Adrenal gland (tissue), 12 donors: ENCODE results near the gene MAML2. TPM values are rescaled to one million over a fixed set of nuclear protein-coding genes. Genes with fewer than 3 reads are reported as not detected.

Experiments used
- DNase-seq, 7 donors: peaks; one replicate each; pipeline ENCODE4 v3.0.0-alpha.2; 2019 to 2020
- H3K27ac ChIP-seq, 5 donors: fragments of 200-600 bp; sonication (generic) in 4 of 5; 1 replicate in 3 of 5; 2 replicates in 2 of 5; pipeline versions ENCODE4 v1.5.1 to v1.8.0; 2016 to 2020; ENCODE audit warnings: mild to moderate bottlenecking in 1 of 5
- H3K27me3 ChIP-seq: fragments of 200-600 bp; 2 replicates; pipeline ENCODE4 v1.8.0; 2021
- H3K36me3 ChIP-seq, 2 donors: fragments of 200-600 bp; replicated peaks in 1 of 2; 1 replicate in 1 of 2; 2 replicates in 1 of 2; pipeline versions ENCODE4 v1.5.1 to v1.8.0; 2018 to 2022
- H3K4me1 ChIP-seq, 2 donors: fragments of 200-600 bp; replicated peaks in 1 of 2; 1 replicate in 1 of 2; 2 replicates in 1 of 2; pipeline versions ENCODE4 v1.5.1 to v1.8.0; 2018 to 2021
- H3K4me3 ChIP-seq, 4 donors: fragments of 200-600 bp; sonication (generic) in 3 of 4; one replicate each; pipeline ENCODE4 v1.5.1; 2016 to 2018
- H3K9me3 ChIP-seq, 3 donors: fragments of 200-600 bp; sonication (generic) in 1 of 3; replicated peaks in 1 of 3; 1 replicate in 2 of 3; 2 replicates in 1 of 3; pipeline versions ENCODE4 v1.5.1 to v1.8.0; 2016 to 2021
- CTCF ChIP-seq, 6 experiments: fragments of 450-650 bp in 4 of 6; fragments of 200-600 bp in 2 of 6; sonication (generic) in 1 of 6; IDR thresholded peaks; 1 replicate in 5 of 6; 2 replicates in 1 of 6; pipeline versions ENCODE4 v1.5.1 to v1.8.0; 2016 to 2021; ENCODE audit warnings: antibody characterized with exemption in 6 of 6, mild to moderate bottlenecking in 2 of 6, moderate library complexity in 1 of 6
- POLR2A ChIP-seq, 2 donors: fragments of 450-650 bp; IDR thresholded peaks; one replicate each; pipeline ENCODE4 v1.6.1; 2017; ENCODE audit warnings: antibody characterized with exemption in 2 of 2, mild to moderate bottlenecking in 2 of 2, moderate library complexity in 1 of 2
- WGBS, 4 donors: extraction: QIAGEN DNeasy Blood & Tissue Kit in 2 of 4; methylation state at CpG; one replicate each; pipeline versions ENCODE4 v1.1.5 to v1.1.7; 2013 to 2017; 5-methylcytosine and 5-hydroxymethylcytosine counted together
- intact Hi-C, 2 donors: fragments of 100-400 bp; cut with DNase I; formaldehyde crosslinking; loops; one replicate each; pipeline versions ENCODE4 v1.14.1 to v1.15.0; 2022 to 2023
- polyA plus RNA-seq, 3 donors: library from polyadenylated mRNA; stranded (reverse); fragments of 200-250 nt in 2 of 3; fragments of 350-450 nt in 1 of 3; fragmentation: Illumina TruSeq in 1 of 3; extraction: RNeasy Lipid Tissue Mini Kit (QIAGEN cat#74804) in 1 of 3; gene quantifications; one replicate each; pipeline ENCODE4 v1.2.3, GENCODE V29; 2013 to 2014
- total RNA-seq, 9 donors: library from RNA; depleted of rRNA in 4 of 9; stranded (reverse); fragments of >200 nt in 4 of 9; fragments of 120-200 nt in 1 of 9; fragmentation: NEBNext Ultra II Directional in 1 of 9; extraction: Animal tissue kit (Norgen Biotek cat#: 25700) in 1 of 9; gene quantifications; one replicate each; pipeline versions ENCODE4 v1.1.0 to v1.2.4, GENCODE V29; 2013 to 2023
- donor health status: healthy with polysubstance abuse.
- donor health status: Bipolar disorder and iron deficiency.
- donor health status: DM: yes; HTN: yes; CAD: no.
- donor health status: DM: no; HTN: no; CAD: no.
- donor health status: DM: no; HTN: no; CAD: no.
- donor health status: DM: yes; HTN: yes; CAD: no.

Gene MAML2
- total and polyA plus RNA-seq, 12 donors = 1.4 to 19.4 (median 7.6) TPM

GRCh38 chr11:96195671-96196070, 147.3 kb downstream of the MAML2 start:
- Histone ChIP-seq H3K27me3 (no peaks in the 10 kb centered on the region), H3K4me1 (peaks cover 0 to 14% of the 10 kb centered on the region in 2 donors), H3K36me3 (no peaks in the 10 kb centered on the region), H3K9me3 (no peaks in the 10 kb centered on the region), H3K27ac (no peak overlapping the region), H3K4me3 (no peak overlapping the region)
- DNase-seq = no peak
- intact Hi-C loops = no loop called here
- TF ChIP-seq POLR2A (IDR thresholded peaks at IDR 0.05) = no peak
- no peak for TF ChIP-seq CTCF (IDR thresholded peaks at IDR 0.05)
- WGBS, 4 donors = 88 to 95% (median 91%) methylated on average over 3 of the region's 3 CpGs

- H3K4me3 ChIP-seq = no peak overlapping the region
- 39 to 57% (median 55%) methylated on average over 1 of the region's 1 CpG for WGBS, 4 donors
- H3K27ac ChIP-seq = no peak overlapping the region
Measured at GRCh38 chr11:96194581-96195374, 148.2 kb downstream of the MAML2 start.

GRCh38 chr11:96193745-96194443, 149.1 kb downstream of the MAML2 start:
- H3K27me3 ChIP-seq = no peaks in the 10 kb centered on the region
- no peak for DNase-seq
- WGBS, 4 donors = 81 to 84% (median 83%) methylated on average over 4 of the region's 4 CpGs
- no peak overlapping the region for H3K4me3 ChIP-seq
- H3K4me1 ChIP-seq = peaks cover 0 to 23% of the 10 kb centered on the region in 2 donors
- no peaks in the 10 kb centered on the region for H3K36me3 ChIP-seq
- H3K9me3 ChIP-seq = no peaks in the 10 kb centered on the region
- TF ChIP-seq CTCF (IDR thresholded peaks at IDR 0.05) = no peak
- TF ChIP-seq POLR2A (IDR thresholded peaks at IDR 0.05) = no peak
- no peak overlapping the region for H3K27ac ChIP-seq
- intact Hi-C loops = no loop called here

More at GRCh38 chr11:96194581-96195374, 148.2 kb downstream of the MAML2 start:
- H3K27me3 ChIP-seq = no peaks in the 10 kb centered on the region
- intact Hi-C loops = no loop called here
- no peaks in the 10 kb centered on the region for H3K36me3 ChIP-seq
- no peak for DNase-seq
- H3K4me1 ChIP-seq = peaks cover 0 to 16% of the 10 kb centered on the region in 2 donors
- H3K9me3 ChIP-seq = no peaks in the 10 kb centered on the region
- TF ChIP-seq CTCF (IDR thresholded peaks at IDR 0.05) = no peak
- TF ChIP-seq POLR2A (IDR thresholded peaks at IDR 0.05) = no peak

GRCh38 chr11:96191752-96192151, 151.2 kb downstream of the MAML2 start:
- no peaks in the 10 kb centered on the region for H3K36me3 ChIP-seq
- no peaks in the 10 kb centered on the region for H3K9me3 ChIP-seq

More at GRCh38 chr11:96191752-96192151, 151.2 kb downstream of the MAML2 start:
- H3K4me1 ChIP-seq = peaks cover 4 to 39% of the 10 kb centered on the region in 2 donors
- no peak overlapping the region for H3K4me3 ChIP-seq
- no peak for DNase-seq
- TF ChIP-seq POLR2A (IDR thresholded peaks at IDR 0.05) (no peak), CTCF (IDR thresholded peaks at IDR 0.05) (no peak)
- no peak overlapping the region for H3K27ac ChIP-seq
- intact Hi-C loops = no loop called here
- H3K27me3 ChIP-seq = no peaks in the 10 kb centered on the region
- WGBS, 4 donors = 83 to 96% (median 90%) methylated on average over 4 of the region's 4 CpGs
